HFFc6 (cell line): Measurements from ENCODE around the gene CD70. TPM values are rescaled to one million over a fixed set of nuclear protein-coding genes. Genes with fewer than 3 reads are reported as not detected.
"Not testable (repeated sequence)": the region's sequence is repeated elsewhere in the genome, so short reads cannot be mapped to it uniquely, and the experiment has no call there.

Experiments used
- DNase-seq: peaks from one replicate; pipeline ENCODE4 v3.0.0-alpha.2; 2018
- H3K27ac Mint-ChIP-seq: 2 replicates; pipeline ENCODE4 v1.8.0; 2020; ENCODE audit warnings: mild to moderate bottlenecking, mixed read lengths
- H3K27me3 Mint-ChIP-seq: 2 replicates; pipeline ENCODE4 v1.8.0; 2021; ENCODE audit warnings: mild to moderate bottlenecking, moderate library complexity, mixed read lengths; ENCODE audit not compliant: insufficient read depth
- H3K36me3 Mint-ChIP-seq: 2 replicates; pipeline ENCODE4 v1.8.0; 2021; ENCODE audit warnings: low read depth, mixed read lengths
- H3K4me1 Mint-ChIP-seq: 2 replicates; pipeline ENCODE4 v1.8.0; 2020; ENCODE audit warnings: low read depth, mixed read lengths
- H3K4me3 Mint-ChIP-seq: 2 replicates; pipeline ENCODE4 v1.8.0; 2020; ENCODE audit warnings: mild to moderate bottlenecking, moderate library complexity, mixed read lengths
- H3K9me3 Mint-ChIP-seq: 2 replicates; pipeline ENCODE4 v1.8.0; 2020; ENCODE audit warnings: mild to moderate bottlenecking, mixed read lengths
- CTCF ChIP-seq: fragments of 200-600 bp; sonication (generic); IDR thresholded peaks from 2 replicates; pipeline ENCODE4 v1.5.0; 2021; ENCODE audit warnings: antibody characterized with exemption, mild to moderate bottlenecking
- total RNA-seq, 6 experiments: library from RNA; stranded (reverse); fragmentation: NEBNext Ultra II Directional; extraction: Animal tissue kit (Norgen Biotek cat#: 25700); gene quantifications; 2 replicates in 1 of 6; 3 replicates in 5 of 6; pipeline ENCODE4 v1.2.3, GENCODE V29; 2021

The CD70 gene
- total RNA-seq, 6 experiments from 2014 or later, result not detected

- peaks cover 17% of the 10 kb centered on the region for H3K9me3 Mint-ChIP-seq
- H3K36me3 Mint-ChIP-seq, result peaks cover 5% of the 10 kb centered on the region; the same call in 1 of the 2 replicates
- H3K4me1 Mint-ChIP-seq, result peaks cover 5% of the 10 kb centered on the region; the same call in 1 of the 2 replicates
- H3K4me3 Mint-ChIP-seq, result no peak overlapping the region
- no peak overlapping the region for H3K27ac Mint-ChIP-seq
- DNase-seq, result no peak
- peaks cover 9% of the 10 kb centered on the region for H3K27me3 Mint-ChIP-seq
- TF ChIP-seq CTCF, result no peak
These were observed 22.1 kb downstream of the CD70 start for GRCh38 chr19:6568816-6569215.

GRCh38 chr19:6568010-6568526 is 22.9 kb downstream of the CD70 start:
- DNase-seq, result no peak
- peaks cover 5% of the 10 kb centered on the region; the same call in 1 of the 2 replicates for H3K36me3 Mint-ChIP-seq
- peaks cover 9% of the 10 kb centered on the region for H3K27me3 Mint-ChIP-seq
- no peak overlapping the region for H3K27ac Mint-ChIP-seq
- H3K4me3 Mint-ChIP-seq, result no peak overlapping the region
- peaks cover 5% of the 10 kb centered on the region; the same call in 1 of the 2 replicates for H3K4me1 Mint-ChIP-seq
- peaks cover 19% of the 10 kb centered on the region for H3K9me3 Mint-ChIP-seq
- TF ChIP-seq CTCF, result no peak

- H3K4me1 Mint-ChIP-seq, H3K27me3 Mint-ChIP-seq, DNase-seq, H3K4me3 Mint-ChIP-seq, H3K36me3 Mint-ChIP-seq, H3K27ac Mint-ChIP-seq: not testable (repeated sequence)
- peaks cover 19% of the 10 kb centered on the region for H3K9me3 Mint-ChIP-seq
These were observed 24.2 kb downstream of the CD70 start for GRCh38 chr19:6566727-6567126.

- H3K4me3 Mint-ChIP-seq, result no peak overlapping the region
- H3K27ac Mint-ChIP-seq, result no peak overlapping the region
- H3K36me3 Mint-ChIP-seq, result no peaks in the 10 kb centered on the region
- H3K27me3 Mint-ChIP-seq, result peaks cover 6% of the 10 kb centered on the region
- DNase-seq, result no peak
- H3K9me3 Mint-ChIP-seq, result peaks cover 11% of the 10 kb centered on the region
- H3K4me1 Mint-ChIP-seq, result peaks cover 5% of the 10 kb centered on the region; the same call in 1 of the 2 replicates
- TF ChIP-seq CTCF, result no peak
These were observed 26.6 kb downstream of the CD70 start for GRCh38 chr19:6564393-6564792.

- peak; percentile 27; the same call in 1 of the 2 replicates for TF ChIP-seq CTCF
- H3K9me3 Mint-ChIP-seq, result peaks cover 11% of the 10 kb centered on the region
- H3K4me1 Mint-ChIP-seq, H3K4me3 Mint-ChIP-seq, DNase-seq, H3K27ac Mint-ChIP-seq, H3K36me3 Mint-ChIP-seq: not testable (repeated sequence)
- peaks cover 11% of the 10 kb centered on the region for H3K27me3 Mint-ChIP-seq
These were observed 28.5 kb downstream of the CD70 start for GRCh38 chr19:6562437-6562836.

- no peak for DNase-seq
- Mint-ChIP-seq H3K27ac (no peak overlapping the region), H3K4me3 (no peak overlapping the region), H3K27me3 (peaks cover 12% of the 10 kb centered on the region), H3K4me1 (no peaks in the 10 kb centered on the region), H3K9me3 (no peaks in the 10 kb centered on the region), H3K36me3 (no peaks in the 10 kb centered on the region)
- TF ChIP-seq CTCF, result no peak
These were observed 34.3 kb downstream of the CD70 start for GRCh38 chr19:6556480-6557195.
